Liver (tissue), 9 donors: ENCODE measurements around the gene C2CD2. TPM values are rescaled to one million over a fixed set of nuclear protein-coding genes. Genes with fewer than 3 reads are reported as not detected.

Source experiments
- DNase-seq: peaks from one replicate; pipeline ENCODE4 v3.0.0-alpha.2; 2017; ENCODE audit warnings: low spot score
- H3K27ac ChIP-seq, 2 donors: one replicate each; pipeline ENCODE4 v1.7.0; 2013; ENCODE audit warnings: inconsistent platforms in 2 of 2, low read length in 2 of 2, control low read depth in 1 of 2, low read depth in 1 of 2, mild to moderate bottlenecking in 1 of 2
- H3K27me3 ChIP-seq, 4 donors: one replicate each; pipeline versions ENCODE4 v1.6.1 to v1.7.0; 2013; ENCODE audit warnings: low read length in 3 of 4, inconsistent platforms in 1 of 4, mild to moderate bottlenecking in 1 of 4, moderate library complexity in 1 of 4; ENCODE audit not compliant: control insufficient read depth in 4 of 4, insufficient read depth in 4 of 4
- H3K36me3 ChIP-seq, 4 donors: one replicate each; pipeline versions ENCODE4 v1.6.1 to v1.7.0; 2013; ENCODE audit warnings: low read length in 3 of 4, mild to moderate bottlenecking in 3 of 4, low read depth in 1 of 4, moderate library complexity in 1 of 4; ENCODE audit not compliant: control insufficient read depth in 4 of 4, insufficient read depth in 3 of 4
- H3K4me1 ChIP-seq, 4 donors: one replicate each; pipeline versions ENCODE4 v1.6.1 to v1.7.0; 2013; ENCODE audit warnings: low read length in 3 of 4, mild to moderate bottlenecking in 3 of 4, moderate library complexity in 1 of 4; ENCODE audit not compliant: control insufficient read depth in 4 of 4, insufficient read depth in 4 of 4
- H3K4me3 ChIP-seq, 3 donors: one replicate each; pipeline versions ENCODE4 v1.6.1 to v1.7.0; 2013; ENCODE audit warnings: low read length in 3 of 3, control low read depth in 1 of 3, low read depth in 1 of 3, mild to moderate bottlenecking in 1 of 3
- H3K9ac ChIP-seq, 2 donors: one replicate each; pipeline ENCODE4 v1.7.0; 2013; ENCODE audit warnings: low read length in 2 of 2, mild to moderate bottlenecking in 2 of 2, moderate library complexity in 2 of 2, control low read depth in 1 of 2, low read depth in 1 of 2
- H3K9me3 ChIP-seq, 4 donors: one replicate each; pipeline versions ENCODE4 v1.6.1 to v1.7.0; 2013; ENCODE audit warnings: low read length in 3 of 4; ENCODE audit not compliant: control insufficient read depth in 4 of 4
- ATF3 ChIP-seq: IDR thresholded peaks from 2 replicates; pipeline ENCODE4 v1.6.1; 2016; ENCODE audit warnings: antibody characterized with exemption
- CTCF ChIP-seq: fragments of 150-350 bp; IDR thresholded peaks from 2 replicates; pipeline ENCODE4 v1.5.1; 2017; ENCODE audit warnings: improper control_type of control experiment, low read depth, low read length; ENCODE audit not compliant: missing input control
- EGR1 ChIP-seq, 2 donors: IDR thresholded peaks; 2 replicates each; pipeline ENCODE4 v1.6.1; 2016 to 2018; ENCODE audit warnings: antibody characterized with exemption in 2 of 2, low read depth in 2 of 2
- GABPA ChIP-seq, 2 donors: IDR thresholded peaks in 1 of 2; conservative IDR thresholded peaks in 1 of 2; 2 replicates each; pipeline ENCODE4 v1.6.1; 2016; ENCODE audit warnings: antibody characterized with exemption in 2 of 2, mild to moderate bottlenecking in 1 of 2, moderate library complexity in 1 of 2
- HNF4G ChIP-seq: IDR thresholded peaks from 2 replicates; pipeline ENCODE4 v1.6.1; 2016; ENCODE audit warnings: antibody characterized with exemption
- JUND ChIP-seq, 2 donors: IDR thresholded peaks; 2 replicates each; pipeline ENCODE4 v1.6.1; 2016; ENCODE audit warnings: antibody characterized with exemption in 2 of 2
- MAX ChIP-seq: IDR thresholded peaks from 2 replicates; pipeline ENCODE4 v1.6.1; 2016; ENCODE audit warnings: antibody characterized with exemption
- RAD21 ChIP-seq, 2 donors: IDR thresholded peaks; 2 replicates each; pipeline ENCODE4 v1.6.1; 2016; ENCODE audit warnings: antibody characterized with exemption in 2 of 2, mild to moderate bottlenecking in 2 of 2
- REST ChIP-seq: IDR thresholded peaks from 2 replicates; pipeline ENCODE4 v1.6.1; 2016; ENCODE audit warnings: antibody characterized with exemption, mild to moderate bottlenecking
- SP1 ChIP-seq: IDR thresholded peaks from 2 replicates; pipeline ENCODE4 v1.6.1; 2018; ENCODE audit warnings: antibody characterized with exemption, mild to moderate bottlenecking
- TAF1 ChIP-seq: conservative IDR thresholded peaks from 2 replicates; pipeline ENCODE4 v1.6.1; 2016; ENCODE audit warnings: antibody characterized with exemption, mild to moderate bottlenecking
- YY1 ChIP-seq: IDR thresholded peaks from 2 replicates; pipeline ENCODE4 v1.6.1; 2016; ENCODE audit warnings: antibody characterized with exemption, mild to moderate bottlenecking
- ZBTB33 ChIP-seq: IDR thresholded peaks from 2 replicates; pipeline ENCODE4 v1.6.1; 2016; ENCODE audit warnings: antibody characterized with exemption
- WGBS: extraction: QIAGEN DNeasy Blood & Tissue Kit; methylation state at CpG from one replicate; pipeline ENCODE4 v1.1.7; 2013; 5-methylcytosine and 5-hydroxymethylcytosine counted together
- polyA plus RNA-seq, 2 donors: library from polyadenylated mRNA; stranded (reverse) in 1 of 2; unstranded in 1 of 2; fragments of 200-250 nt in 1 of 2; fragments of >200 nt in 1 of 2; fragmentation: Nextera tagmentation in 1 of 2; extraction: Ambion mirVana in 1 of 2; gene quantifications; one replicate each; pipeline versions ENCODE4 v1.2.1 to v1.2.3, GENCODE V29; 2013 to 2015
- total RNA-seq, 2 donors: library from RNA; depleted of rRNA; stranded (reverse); fragments of >200 nt; gene quantifications; one replicate each; pipeline ENCODE4 v1.2.3, GENCODE V29; 2014
- donor health status: healthy.
- donor health status: healthy.
- donor health status: healthy.
- donor health status: healthy.
- donor health status: healthy.

The C2CD2 gene
- total and polyA plus RNA-seq, 4 donors, result 2.9 to 17.9 (median 6.0) TPM

GRCh38 chr21:41854426-41854995 lies 99.3 kb downstream of the C2CD2 start:
- peaks cover 6 to 33% (median 13%) of the 10 kb centered on the region in 4 donors for H3K36me3 ChIP-seq
- DNase-seq, result no peak

More at GRCh38 chr21:41854426-41854995, 99.3 kb downstream of the C2CD2 start:
- TF ChIP-seq HNF4G (no peak), EGR1 (IDR thresholded peaks at IDR 0.05; ENCODE audit: low read depth in 2 of 2) (no peak), GABPA (IDR thresholded peaks at IDR 0.05 in 1 of 2, conservative IDR thresholded peaks at IDR 0.05 in 1 of 2) (no peak), ZBTB33 (no peak), MAX (no peak), TAF1 (no peak), RAD21 (IDR thresholded peaks at IDR 0.05) (no peak), ATF3 (no peak), CTCF (no peak), REST (no peak), SP1 (no peak), JUND (IDR thresholded peaks at IDR 0.05) (no peak), YY1 (no peak)
- WGBS, result 98% methylated on average over 31 of the region's 31 CpGs
- H3K4me3 ChIP-seq, result no peak overlapping the region
- no peaks in the 10 kb centered on the region for H3K27me3 ChIP-seq
- no peaks in the 10 kb centered on the region for H3K9me3 ChIP-seq
- H3K9ac ChIP-seq, result no peak overlapping the region
- no peaks in the 10 kb centered on the region for H3K4me1 ChIP-seq
- H3K27ac ChIP-seq, result no peak overlapping the region
